NCI-H2107 treated with DMSO at 0.1 percent for 48 hours (cell line): ENCODE measurements around the gene CDYL.
A peak's percentile ranks its signal among the peaks of the same experiment; 100 is the strongest.

Source experiments
- DNase-seq: peaks from one replicate; lab custom pipeline; 2025; ENCODE audit not compliant: unreplicated experiment; lab: John Stamatoyannopoulos, UW

Gene CDYL

DNA sequence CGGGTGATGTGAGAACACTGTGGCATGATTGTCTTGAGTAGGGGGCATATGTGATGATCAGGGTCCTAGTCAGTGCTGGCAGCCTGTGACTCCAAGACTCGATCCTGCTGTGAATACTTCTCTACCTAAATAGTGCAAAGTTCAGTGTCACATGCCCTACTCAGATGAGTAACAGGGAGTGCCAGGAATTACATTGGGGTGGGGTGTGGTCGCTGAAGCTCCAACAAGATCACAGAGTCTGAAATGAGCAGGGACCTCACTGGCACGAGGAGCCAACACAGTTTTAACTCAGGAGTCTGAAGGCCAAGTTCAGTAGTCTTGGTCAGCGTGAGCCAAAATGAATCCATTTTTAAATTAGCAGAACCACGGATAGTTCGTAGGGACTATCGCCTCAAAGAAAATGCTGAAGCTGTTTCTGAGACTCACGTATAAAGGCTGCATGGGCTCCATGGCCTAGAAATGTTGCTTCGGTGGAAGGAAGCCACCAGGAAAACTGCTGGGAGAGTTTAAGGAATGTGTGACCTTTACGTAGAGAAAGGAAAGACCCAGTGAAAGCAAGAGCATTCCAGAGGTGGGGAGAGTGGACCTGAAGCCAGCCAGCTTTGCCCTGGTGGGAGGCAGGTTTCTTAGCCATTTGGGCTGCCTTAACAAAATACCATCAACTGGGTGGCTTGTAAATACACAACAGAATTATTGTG lies 155.5 kb downstream of the CDYL start:
- DNase-seq, result no peak

GRCh38 chr6:4932228-4932903 lies 156.2 kb downstream of the CDYL start:
- no peak for DNase-seq

GRCh38 chr6:4935486-4935885 lies 159.3 kb downstream of the CDYL start:
- DNase-seq, result no peak

DNA sequence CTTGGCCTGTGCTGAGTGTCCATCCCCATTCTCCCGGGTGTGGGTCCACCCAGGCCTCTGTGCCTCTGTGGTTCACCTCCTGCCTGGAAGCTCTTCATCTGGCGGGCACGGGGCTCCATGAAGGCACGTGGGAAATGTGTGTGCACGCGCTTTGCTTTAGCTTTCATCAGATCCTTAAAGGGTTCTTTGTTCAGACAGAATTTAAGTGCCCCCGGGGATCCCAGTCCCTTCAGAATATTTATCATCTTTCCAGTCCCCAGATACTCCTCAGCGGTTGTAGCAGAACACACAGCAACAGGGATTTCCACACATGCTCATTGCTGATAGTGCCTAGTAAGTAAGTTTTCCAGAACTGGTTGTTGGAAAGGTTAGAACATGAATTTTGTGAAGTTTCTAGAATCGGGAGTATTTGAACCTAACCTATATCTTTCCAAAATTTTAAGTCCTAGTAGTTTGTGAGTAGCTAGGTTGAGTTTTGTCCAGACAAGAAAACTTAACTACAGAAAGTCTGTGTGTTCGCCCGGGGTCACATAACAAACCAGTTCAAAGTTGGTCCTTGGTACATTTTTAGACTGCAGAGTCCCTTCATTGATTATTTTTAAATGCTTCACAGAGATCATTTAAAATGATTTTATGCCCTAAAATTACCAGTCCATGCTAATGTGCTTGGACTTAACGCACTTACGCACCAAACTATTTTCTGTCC lies 159.9 kb downstream of the CDYL start:
- DNase-seq, result no peak

- peak; percentile 17 for DNase-seq
Observed at GRCh38 chr6:4936681-4937041, 160.5 kb downstream of the CDYL start.

GRCh38 chr6:4937414-4937813 lies 161.2 kb downstream of the CDYL start:
- no peak for DNase-seq

DNA sequence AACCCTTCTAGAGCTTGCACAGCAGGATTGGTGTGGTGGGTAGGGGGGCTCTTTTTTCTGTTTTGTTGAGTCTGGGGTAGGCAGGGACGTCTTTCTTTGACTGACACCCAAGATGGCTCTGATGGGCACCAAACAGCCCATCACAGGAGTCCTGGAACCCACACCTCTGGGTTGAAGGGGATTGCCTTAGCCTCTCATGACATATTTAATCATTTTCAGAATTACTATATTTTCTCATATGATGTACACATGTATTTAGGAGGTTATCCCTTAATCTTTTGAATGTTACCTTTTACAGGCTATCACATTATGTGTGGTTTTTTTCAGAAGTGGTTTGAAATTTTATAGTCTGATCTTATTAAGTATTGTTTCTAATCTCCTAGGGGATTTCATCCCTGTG lies 163.0 kb downstream of the CDYL start:
- DNase-seq, result no peak

DNA sequence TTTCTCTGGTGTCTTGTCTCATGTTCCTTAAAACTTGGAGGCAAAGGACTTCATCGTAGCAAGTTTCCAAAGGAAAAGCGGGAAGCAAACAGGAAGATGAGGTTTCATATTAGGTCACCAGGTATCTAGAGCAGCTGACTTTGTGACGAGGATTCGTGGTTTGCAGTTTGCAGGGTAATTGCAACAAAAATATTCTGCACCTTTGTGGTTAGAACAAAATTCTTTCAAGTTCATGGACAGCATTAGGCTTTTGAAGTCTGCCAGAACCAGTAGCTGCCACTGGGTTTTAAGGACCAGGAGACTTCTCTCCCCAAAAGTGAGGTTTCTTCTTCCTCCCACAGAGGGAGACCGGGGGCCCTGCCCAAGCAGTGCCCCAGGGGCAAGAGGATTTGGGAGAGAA lies 164.2 kb downstream of the CDYL start:
- DNase-seq, result no peak

DNA sequence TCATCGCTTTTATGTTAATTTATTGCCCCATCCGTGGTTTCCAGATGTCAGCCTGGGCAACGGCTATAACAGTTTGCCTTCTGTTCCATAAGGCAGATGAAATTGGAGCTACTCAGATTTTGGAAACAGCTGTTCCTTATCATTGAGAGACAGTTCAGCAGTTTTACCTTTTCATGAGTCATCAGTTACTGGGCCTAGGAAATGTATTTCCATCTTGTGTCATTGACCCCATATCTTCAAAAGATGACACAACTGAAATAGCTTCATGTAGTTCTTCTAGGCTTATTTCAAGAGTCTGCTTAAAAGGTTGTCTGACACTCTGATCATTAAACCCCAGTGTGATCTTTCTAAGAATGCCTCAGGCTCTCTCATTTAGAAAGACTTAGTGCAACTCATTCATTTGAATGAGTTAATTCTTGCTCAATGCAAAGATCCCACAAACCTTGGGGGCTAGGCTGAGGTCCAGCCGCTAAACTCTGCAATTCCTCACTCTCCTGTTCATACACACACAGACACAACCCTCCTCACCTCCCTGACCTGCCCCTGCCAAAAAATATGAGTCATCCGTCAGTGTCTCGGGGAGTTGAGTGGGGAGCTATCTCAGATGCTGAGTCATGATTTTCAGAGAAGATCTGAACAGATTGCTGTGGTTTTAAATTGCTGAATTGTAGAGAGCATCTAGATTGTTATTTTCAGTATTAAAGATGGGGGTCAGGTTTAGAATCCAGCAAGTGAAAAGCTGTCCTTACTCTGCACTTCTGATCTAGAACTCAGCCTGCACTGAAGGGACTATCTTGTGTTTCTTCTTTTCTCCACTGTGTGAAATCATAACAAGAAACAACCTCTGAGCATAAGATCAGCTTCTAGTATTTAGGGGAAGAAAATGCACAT lies 165.8 kb downstream of the CDYL start:
- no peak for DNase-seq

DNA sequence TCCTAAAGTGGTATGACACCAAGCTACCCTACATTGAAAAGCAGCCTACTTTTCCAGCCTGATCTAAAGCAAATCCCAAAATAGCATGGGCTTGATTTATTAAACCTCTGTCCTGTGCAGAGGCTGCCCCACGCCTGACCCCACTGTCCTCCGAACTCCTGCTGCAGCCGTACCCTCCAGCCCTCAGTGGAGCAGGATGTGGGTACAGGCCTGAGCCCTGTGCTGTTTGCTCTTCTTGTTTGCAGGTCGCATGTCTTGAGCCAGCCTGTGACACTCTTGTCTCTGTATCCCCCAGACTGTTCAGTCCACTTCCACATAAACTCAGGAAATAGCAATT lies 166.4 kb downstream of the CDYL start:
- no peak for DNase-seq

DNA sequence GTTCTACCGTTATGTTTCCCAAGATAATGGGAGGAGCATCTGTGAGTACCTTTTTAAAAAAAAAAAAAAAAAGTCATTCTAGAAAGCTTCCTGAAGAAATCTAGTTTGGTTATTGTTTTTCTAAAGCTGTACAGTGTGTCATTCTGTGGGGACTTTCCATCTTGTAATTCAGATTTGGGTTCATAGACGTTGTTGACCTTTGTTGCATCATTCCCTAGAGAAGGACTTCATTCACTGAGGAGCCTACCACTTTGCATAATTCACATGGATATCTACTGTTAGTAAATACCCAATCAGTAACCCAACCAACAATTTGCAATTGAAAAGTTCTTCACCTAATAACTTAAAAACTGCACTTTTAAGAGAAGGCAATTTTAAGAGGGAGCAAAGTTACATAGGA lies 167.5 kb downstream of the CDYL start:
- DNase-seq, result no peak

GRCh38 chr6:4944325-4944724 lies 168.1 kb downstream of the CDYL start:
- DNase-seq, result no peak

DNA sequence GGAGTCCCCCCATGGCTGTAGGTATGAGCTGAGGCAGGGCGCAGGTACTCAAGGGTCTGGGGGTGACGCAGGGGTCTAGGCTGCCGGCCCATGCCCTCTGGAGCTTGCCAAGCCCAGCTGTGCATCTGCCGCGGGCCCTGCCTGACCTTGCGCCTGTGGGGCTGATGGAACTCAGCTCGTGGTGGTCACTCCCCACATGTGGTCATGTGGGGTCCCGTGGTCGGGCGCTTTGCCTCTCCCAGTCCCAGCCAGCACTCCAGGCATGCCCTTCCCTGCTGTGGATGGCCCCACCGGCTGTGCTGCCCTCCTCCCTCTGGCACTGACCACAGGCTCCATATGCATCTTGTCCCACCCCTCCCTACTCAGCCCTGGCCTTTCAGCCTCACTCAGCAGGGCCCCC lies 170.3 kb downstream of the CDYL start:
- DNase-seq, result no peak

GRCh38 chr6:4947716-4948115 lies 171.5 kb downstream of the CDYL start:
- no peak for DNase-seq

DNA sequence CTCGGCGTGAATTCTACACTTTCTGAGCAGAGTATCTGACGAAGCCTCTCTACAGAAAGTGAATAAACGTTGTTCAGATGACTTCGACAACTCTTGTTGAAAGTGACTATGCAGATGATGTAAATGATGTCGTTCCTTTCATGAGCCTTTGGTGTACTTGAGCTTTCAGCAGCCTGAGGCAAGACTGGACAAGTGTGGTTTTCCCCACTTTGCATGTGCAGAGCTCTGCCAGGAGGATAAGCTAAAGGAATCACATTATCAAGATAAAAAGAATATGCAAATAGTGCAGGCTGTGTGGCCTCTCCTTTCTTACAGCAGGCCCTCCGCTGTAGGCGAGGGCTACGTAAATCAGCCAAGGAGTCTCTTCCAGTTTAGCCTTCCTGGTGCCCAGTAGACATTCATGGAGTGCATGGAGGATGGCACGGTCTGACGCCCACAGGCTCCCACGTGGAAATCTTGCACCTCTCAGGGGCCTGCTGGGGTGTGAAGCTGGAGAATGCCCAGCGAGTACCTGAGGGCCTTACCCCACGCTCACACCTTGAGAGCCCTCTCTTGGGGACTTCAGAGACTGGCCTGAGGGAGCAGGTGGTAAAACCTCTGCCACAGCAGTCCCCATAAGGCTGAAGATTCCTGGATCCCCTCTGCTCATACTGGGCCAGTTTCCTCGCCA lies 172.7 kb downstream of the CDYL start:
- no peak for DNase-seq

- DNase-seq, result no peak
Observed at GRCh38 chr6:4950076-4950475, 173.9 kb downstream of the CDYL start.

- DNase-seq, result no peak
Observed at GRCh38 chr6:4950836-4951533, 174.8 kb downstream of the CDYL start.

- DNase-seq, result no peak
Observed at GRCh38 chr6:4953440-4953839, 177.2 kb downstream of the CDYL start.

GRCh38 chr6:4956625-4957024 lies 180.4 kb downstream of the CDYL start:
- no peak for DNase-seq

- no peak for DNase-seq
Observed at GRCh38 chr6:4957521-4958231, 181.5 kb downstream of the CDYL start.
